ENCODE results near the gene PCDHGB6. TPM values are rescaled to one million over a fixed set of nuclear protein-coding genes. Genes with fewer than 3 reads are reported as not detected.
A peak's percentile ranks its signal among the peaks of the same experiment; 100 is the strongest.
"Not testable (repeated sequence)": the region's sequence is repeated elsewhere in the genome, so short reads cannot be mapped to it uniquely, and the experiment has no call there.

Gene PCDHGB6
- total RNA-seq, 1 donor from 2014 or later = 70.2 TPM

- DNase-seq (ENCODE audit: extremely low spot score, unreplicated experiment) = no peak
- peaks cover 3% of the 10 kb centered on the region for H3K36me3 Mint-ChIP-seq (ENCODE audit: unreplicated experiment)
- no peaks in the 10 kb centered on the region for H3K27me3 Mint-ChIP-seq (ENCODE audit: unreplicated experiment)
- TF ChIP-seq CTCF (IDR thresholded peaks at IDR 0.05) = no peak
- H3K4me1 Mint-ChIP-seq (ENCODE audit: unreplicated experiment) = no peaks in the 10 kb centered on the region
- H3K27ac Mint-ChIP-seq (ENCODE audit: unreplicated experiment) = no peak overlapping the region
- peaks cover 25% of the 10 kb centered on the region for H3K9me3 Mint-ChIP-seq (ENCODE audit: unreplicated experiment)
- H3K4me3 Mint-ChIP-seq (ENCODE audit: unreplicated experiment) = no peak overlapping the region
These were observed 23.2 kb upstream of the PCDHGB6 start for GRCh38 chr5:141384471-141385267.

- H3K27me3 Mint-ChIP-seq (ENCODE audit: unreplicated experiment); H3K36me3 Mint-ChIP-seq (ENCODE audit: unreplicated experiment); DNase-seq (ENCODE audit: extremely low spot score, unreplicated experiment); H3K4me1 Mint-ChIP-seq (ENCODE audit: unreplicated experiment): not testable (repeated sequence)
- Mint-ChIP-seq H3K4me3 (ENCODE audit: unreplicated experiment) (peak within 1 kb of the TSS; percentile 64), H3K27ac (ENCODE audit: unreplicated experiment) (peak within 1 kb of the TSS; percentile 23), H3K9me3 (ENCODE audit: unreplicated experiment) (peaks cover 34% of the 10 kb centered on the region)
- peak; percentile 46 for TF ChIP-seq CTCF (IDR thresholded peaks at IDR 0.05)
These were observed 20.1 kb upstream of the PCDHGB6 start, which contains the start of gene PCDHGB4 for GRCh38 chr5:141387557-141388311. PCDHGB4 (plus strand) TSS chr5:141387698; CDS start chr5:141387885, 187 bp downstream.

- Mint-ChIP-seq H3K4me1 (ENCODE audit: unreplicated experiment) (no peaks in the 10 kb centered on the region), H3K9me3 (ENCODE audit: unreplicated experiment) (peaks cover 37% of the 10 kb centered on the region), H3K36me3 (ENCODE audit: unreplicated experiment) (peaks cover 6% of the 10 kb centered on the region), H3K27ac (ENCODE audit: unreplicated experiment) (no peak overlapping the region), H3K4me3 (ENCODE audit: unreplicated experiment) (no peak overlapping the region), H3K27me3 (ENCODE audit: unreplicated experiment) (no peaks in the 10 kb centered on the region)
- no peak for TF ChIP-seq CTCF (IDR thresholded peaks at IDR 0.05)
- no peak for DNase-seq (ENCODE audit: extremely low spot score, unreplicated experiment)
These were observed 19.2 kb upstream of the PCDHGB6 start for GRCh38 chr5:141388661-141389060.

GRCh38 chr5:141389153-141390042, 18.4 kb upstream of the PCDHGB6 start:
- H3K9me3 Mint-ChIP-seq (ENCODE audit: unreplicated experiment) = peaks cover 41% of the 10 kb centered on the region
- no peak for DNase-seq (ENCODE audit: extremely low spot score, unreplicated experiment)
- H3K27ac Mint-ChIP-seq (ENCODE audit: unreplicated experiment) = no peak overlapping the region
- H3K36me3 Mint-ChIP-seq (ENCODE audit: unreplicated experiment) = peaks cover 9% of the 10 kb centered on the region
- no peak overlapping the region for H3K4me3 Mint-ChIP-seq (ENCODE audit: unreplicated experiment)
- H3K4me1 Mint-ChIP-seq (ENCODE audit: unreplicated experiment) = no peaks in the 10 kb centered on the region
- TF ChIP-seq CTCF (IDR thresholded peaks at IDR 0.05) = no peak
- H3K27me3 Mint-ChIP-seq (ENCODE audit: unreplicated experiment) = no peaks in the 10 kb centered on the region

Measured in osteocyte (in vitro differentiated cells).